Fibroblast of the aortic adventitia (primary cell): Measurements from ENCODE around the gene PSTPIP1. TPM values are rescaled to one million over a fixed set of nuclear protein-coding genes. Genes with fewer than 3 reads are reported as not detected.

Experiments used
- DNase-seq: peaks from one replicate; pipeline ENCODE4 v3.0.0-alpha.2; 2010; ENCODE audit warnings: low read depth
- H3K4me3 ChIP-seq: 2 replicates; pipeline ENCODE4 v1.5.1; 2011; ENCODE audit warnings: low read depth, mild to moderate bottlenecking, control low read depth, low read length, moderate library complexity
- total RNA-seq: library from RNA; depleted of rRNA; stranded (reverse); fragments of >200 nt; gene quantifications from 2 replicates; pipeline ENCODE4 v1.2.3, GENCODE V29; 2012; ENCODE audit warnings: low replicate concordance
- TF ChIP-seq, protein P1 (sequence below): IDR thresholded peaks from 2 replicates; pipeline ENCODE4 v1.5.1; 2011; ENCODE audit warnings: mild to moderate bottlenecking, low read length, control low read depth, inconsistent platforms; ENCODE audit not compliant: insufficient read depth

PSTPIP1 gene
- total RNA-seq, 1 donor = 0.18 TPM

- DNase-seq = no peak
- TF ChIP-seq, protein P1, sequence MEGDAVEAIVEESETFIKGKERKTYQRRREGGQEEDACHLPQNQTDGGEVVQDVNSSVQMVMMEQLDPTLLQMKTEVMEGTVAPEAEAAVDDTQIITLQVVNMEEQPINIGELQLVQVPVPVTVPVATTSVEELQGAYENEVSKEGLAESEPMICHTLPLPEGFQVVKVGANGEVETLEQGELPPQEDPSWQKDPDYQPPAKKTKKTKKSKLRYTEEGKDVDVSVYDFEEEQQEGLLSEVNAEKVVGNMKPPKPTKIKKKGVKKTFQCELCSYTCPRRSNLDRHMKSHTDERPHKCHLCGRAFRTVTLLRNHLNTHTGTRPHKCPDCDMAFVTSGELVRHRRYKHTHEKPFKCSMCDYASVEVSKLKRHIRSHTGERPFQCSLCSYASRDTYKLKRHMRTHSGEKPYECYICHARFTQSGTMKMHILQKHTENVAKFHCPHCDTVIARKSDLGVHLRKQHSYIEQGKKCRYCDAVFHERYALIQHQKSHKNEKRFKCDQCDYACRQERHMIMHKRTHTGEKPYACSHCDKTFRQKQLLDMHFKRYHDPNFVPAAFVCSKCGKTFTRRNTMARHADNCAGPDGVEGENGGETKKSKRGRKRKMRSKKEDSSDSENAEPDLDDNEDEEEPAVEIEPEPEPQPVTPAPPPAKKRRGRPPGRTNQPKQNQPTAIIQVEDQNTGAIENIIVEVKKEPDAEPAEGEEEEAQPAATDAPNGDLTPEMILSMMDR = no peak
- no peak overlapping the region for H3K4me3 ChIP-seq
These were observed 39.1 kb downstream of the PSTPIP1 start for GRCh38 chr15:77033729-77034671.

DNA sequence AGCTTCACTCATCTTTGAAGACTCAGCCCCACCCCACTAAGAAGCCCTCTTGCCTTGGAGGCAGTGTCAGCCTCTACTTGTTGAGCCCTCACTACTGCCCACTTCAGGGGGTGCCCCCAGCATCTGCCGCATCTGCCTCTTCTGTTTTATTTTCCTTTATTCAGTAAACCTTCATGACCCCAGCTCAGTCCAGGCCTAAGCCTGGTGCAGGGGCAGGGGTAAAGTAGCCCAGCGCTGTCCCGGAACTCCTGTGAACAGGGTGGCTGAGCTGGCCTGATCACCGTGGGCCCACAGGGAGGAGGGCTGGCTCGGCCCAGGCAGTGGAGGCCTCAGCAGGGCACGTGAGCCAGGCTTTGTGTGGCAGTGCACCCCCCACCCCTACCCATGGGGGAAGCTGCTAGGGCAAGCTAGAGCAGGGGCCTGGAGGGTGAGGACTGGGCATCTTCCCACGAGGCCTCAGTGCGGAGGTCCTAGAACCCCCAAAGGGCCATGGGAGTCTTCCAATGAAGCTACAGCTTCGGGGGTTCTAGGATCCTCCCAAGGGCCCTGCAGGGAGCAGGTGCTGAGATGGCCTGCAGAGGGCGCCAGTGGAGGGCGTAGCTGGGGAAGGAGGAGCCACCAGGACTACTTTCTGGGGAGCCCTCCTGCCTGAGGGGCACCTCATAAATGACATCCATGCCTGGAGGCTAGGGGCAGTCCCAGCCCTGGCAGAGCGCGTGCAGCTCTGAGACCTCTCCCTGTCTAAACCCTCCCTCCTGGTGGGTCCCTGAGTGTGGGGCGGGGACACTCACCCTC lies 40.0 kb downstream of the PSTPIP1 start:
- TF ChIP-seq, protein P1 = peak; percentile 64
- H3K4me3 ChIP-seq = no peak overlapping the region
- DNase-seq = no peak

DNA sequence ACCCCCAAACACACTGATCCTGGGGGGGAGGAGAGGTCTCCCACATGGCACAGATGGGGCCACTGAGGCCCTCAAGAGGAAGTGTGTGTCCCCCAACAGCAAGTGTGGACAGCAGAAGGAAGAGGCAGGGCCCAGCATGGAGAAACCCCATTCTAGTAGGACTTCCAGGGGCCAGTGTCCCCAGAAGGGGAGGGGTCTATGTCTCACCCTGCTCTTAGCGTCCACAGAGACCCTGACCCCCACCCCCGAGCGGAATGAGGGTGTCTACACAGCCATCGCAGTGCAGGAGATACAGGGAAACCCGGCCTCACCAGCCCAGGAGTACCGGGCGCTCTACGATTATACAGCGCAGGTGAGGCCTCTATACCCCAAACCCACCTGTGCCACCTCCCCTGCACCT lies 40.7 kb downstream of the PSTPIP1 start:
- DNase-seq = no peak
- H3K4me3 ChIP-seq = no peak overlapping the region
- TF ChIP-seq, protein P1 = no peak

DNA sequence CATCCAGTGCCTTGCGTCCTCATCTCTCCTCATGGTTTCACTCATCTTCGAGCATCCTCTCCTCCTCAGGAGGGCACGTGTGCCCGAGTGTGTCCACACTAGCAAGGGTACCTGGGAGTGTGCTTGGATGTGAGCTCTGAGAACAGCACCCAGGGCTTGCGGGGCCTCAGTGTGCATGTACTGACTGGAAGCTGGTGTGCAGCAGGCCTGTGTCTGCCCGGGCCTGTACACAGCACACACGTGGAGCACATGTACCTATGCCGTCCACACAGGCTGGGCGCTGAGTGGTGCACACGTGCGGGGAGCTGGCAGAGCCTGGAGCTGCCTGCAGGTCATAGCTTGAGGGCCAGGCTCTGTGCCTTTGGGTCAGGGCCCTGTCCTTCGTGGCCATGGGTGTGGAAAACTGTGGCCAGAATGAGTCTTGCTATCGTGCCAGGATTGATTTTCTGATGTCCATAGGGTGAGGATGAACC lies 41.1 kb downstream of the PSTPIP1 start:
- TF ChIP-seq, protein P1 = no peak
- DNase-seq = no peak
- no peak overlapping the region for H3K4me3 ChIP-seq

GRCh38 chr15:77036537-77037387 lies 41.8 kb downstream of the PSTPIP1 start:
- TF ChIP-seq, protein P1 = no peak
- no peak overlapping the region for H3K4me3 ChIP-seq

More at GRCh38 chr15:77036537-77037387, 41.8 kb downstream of the PSTPIP1 start:
- no peak for DNase-seq
